ENCODE results near the gene RAPGEF6.

DNA sequence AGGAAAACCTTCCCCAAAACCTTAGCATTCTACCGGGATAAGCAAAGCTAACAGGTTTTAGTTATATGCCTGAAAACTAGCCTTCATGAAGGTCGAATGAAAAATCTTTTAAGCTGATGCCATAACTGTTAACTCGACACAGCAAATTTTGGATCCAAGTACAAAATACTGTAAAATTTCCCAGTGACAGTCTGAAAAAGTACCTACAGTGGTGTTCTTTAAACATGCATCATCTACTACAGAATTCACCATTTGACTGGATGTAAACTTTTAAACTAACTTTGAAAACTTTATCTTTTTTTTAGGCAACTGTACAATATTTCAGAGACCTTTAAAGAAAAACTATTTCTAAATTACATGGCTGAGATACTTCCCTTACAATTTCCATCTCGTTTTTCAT lies 791 bp downstream of the RAPGEF6 start:
- TF ChIP-seq RARB (CRISPR knock-in tag; IDR thresholded peaks at IDR 0.05) (no peak), OSR1 (CRISPR knock-in tag; IDR thresholded peaks at IDR 0.05) (no peak), ISL1 (CRISPR knock-in tag; IDR thresholded peaks at IDR 0.05) (no peak), TOX (CRISPR knock-in tag; IDR thresholded peaks at IDR 0.05; ENCODE audit: borderline replicate concordance) (no peak), CSRNP3 (CRISPR knock-in tag; IDR thresholded peaks at IDR 0.05) (no peak)
